Mucosa of descending colon (tissue), 3 donors: Measurements from ENCODE around the gene FRMD4A. TPM values are rescaled to one million over a fixed set of nuclear protein-coding genes. Genes with fewer than 3 reads are reported as not detected.

Experiments used
- ATAC-seq: fragments of 200-7000 bp; cut with Tn5 transposase; one replicate; pipeline ENCODE4 v1.9.1; 2020; ENCODE audit warnings: mild to moderate bottlenecking, moderate library complexity
- DNase-seq, 3 donors: peaks; one replicate each; pipeline ENCODE4 v3.0.0-alpha.2; 2020
- H3K36me3 ChIP-seq: fragments of 200-600 bp; one replicate; pipeline ENCODE4 v1.8.0; 2021; ENCODE audit warnings: low read depth, mild to moderate bottlenecking
- H3K4me1 ChIP-seq: fragments of 200-600 bp; one replicate; pipeline ENCODE4 v1.8.0; 2021; ENCODE audit warnings: low read depth, mild to moderate bottlenecking
- H3K4me3 ChIP-seq: fragments of 200-600 bp; one replicate; pipeline ENCODE4 v1.8.0; 2021; ENCODE audit warnings: mild to moderate bottlenecking
- H3K9me3 ChIP-seq: fragments of 200-600 bp; one replicate; pipeline ENCODE4 v1.8.0; 2021; ENCODE audit warnings: mild to moderate bottlenecking
- CTCF ChIP-seq: fragments of 200-600 bp; IDR thresholded peaks from one replicate; pipeline ENCODE4 v1.8.0; 2022; ENCODE audit warnings: antibody characterized with exemption, mild to moderate bottlenecking
- intact Hi-C, 2 donors: fragments of 100-400 bp; cut with DNase I in 1 of 2; cut with micrococcal nuclease in 1 of 2; formaldehyde crosslinking; loops; one replicate each; pipeline versions ENCODE4 v1.11.0 to v1.11.1; 2022; cut with DNase I, micrococcal nuclease
- total RNA-seq, 3 donors: library from RNA; stranded (reverse); fragmentation: NEBNext Ultra II Directional in 2 of 3; extraction: Animal tissue kit (Norgen Biotek cat#: 25700) in 2 of 3; gene quantifications; one replicate each; pipeline versions ENCODE4 v1.2.1 to v1.2.4, GENCODE V29; 2021 to 2023
- donor health status: DM: no; HTN: no; CAD: no; lungs with moderate emphysema.
- donor health status: DM: no; HTN: no; CAD: no.
- donor health status: DM: no; HTN: yes; CAD: no.

FRMD4A gene
- total RNA-seq, 3 donors from 2014 or later: 9.8 to 40.6 (median 17.2) TPM

DNA sequence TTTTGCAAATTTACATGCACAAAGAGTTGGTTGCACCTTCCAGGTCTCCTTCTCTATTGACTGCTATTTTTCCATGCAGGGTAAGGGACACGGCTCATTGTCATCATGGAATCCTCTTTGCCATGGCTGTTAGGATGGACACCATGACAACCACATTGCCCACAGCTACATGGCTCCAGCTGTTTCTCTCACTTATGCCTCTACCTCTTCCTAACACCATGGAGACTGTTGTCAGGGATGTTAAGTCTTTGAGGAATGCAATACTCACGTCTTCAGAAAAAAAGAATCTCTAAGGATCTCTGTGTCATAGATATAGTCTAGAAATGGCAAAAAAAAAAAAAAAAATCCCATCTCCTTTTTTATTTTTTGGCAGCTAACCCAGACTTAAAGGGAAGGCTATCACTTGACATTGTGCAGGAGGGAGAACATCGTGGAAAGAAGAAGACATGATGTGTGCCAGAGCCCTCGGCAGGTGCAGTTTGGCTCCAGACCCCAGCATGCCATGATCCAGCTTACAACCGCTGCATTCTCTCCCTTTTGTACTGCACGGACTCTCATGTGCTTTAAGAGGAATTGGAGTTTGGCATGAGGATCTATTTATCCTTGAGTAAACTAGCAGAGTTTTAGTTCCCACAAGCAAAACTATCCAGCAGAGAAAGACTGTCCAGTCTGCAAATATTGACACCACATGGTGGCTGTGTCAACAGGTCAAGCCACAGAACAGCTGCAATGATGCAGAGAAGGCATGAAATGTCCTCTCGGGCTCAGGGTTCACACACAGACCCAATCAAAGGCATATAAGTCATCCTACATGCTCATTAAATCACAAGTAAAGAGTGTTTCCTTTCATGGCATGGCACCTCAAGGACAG, 70.8 kb downstream of the FRMD4A start:
- no peaks in the 10 kb centered on the region for H3K4me1 ChIP-seq
- TF ChIP-seq CTCF: no peak
- no peak overlapping the region for H3K4me3 ChIP-seq
- ATAC-seq (peak; percentile 49), DNase-seq (peak in 1 of 3 donors; percentile 21)
- H3K36me3 ChIP-seq: no peaks in the 10 kb centered on the region
- H3K9me3 ChIP-seq: no peaks in the 10 kb centered on the region
- intact Hi-C loops: no loop called here

GRCh38 chr10:14254368-14254767, 76.4 kb downstream of the FRMD4A start:
- DNase-seq: no peak
- H3K4me1 ChIP-seq: no peaks in the 10 kb centered on the region
- H3K9me3 ChIP-seq: no peaks in the 10 kb centered on the region
- intact Hi-C loops: no loop called here
- ATAC-seq: no peak
- no peak for TF ChIP-seq CTCF
- H3K4me3 ChIP-seq: no peak overlapping the region
- no peaks in the 10 kb centered on the region for H3K36me3 ChIP-seq

- no peaks in the 10 kb centered on the region for H3K4me1 ChIP-seq
- no peak for TF ChIP-seq CTCF
- no peak for DNase-seq
- no peaks in the 10 kb centered on the region for H3K36me3 ChIP-seq
- intact Hi-C loops: no loop called here
- no peak for ATAC-seq
- no peak overlapping the region for H3K4me3 ChIP-seq
- H3K9me3 ChIP-seq: no peaks in the 10 kb centered on the region
These were observed 77.0 kb downstream of the FRMD4A start for GRCh38 chr10:14253711-14254110.

- H3K4me3 ChIP-seq: no peak overlapping the region
- no peak for ATAC-seq
- no peaks in the 10 kb centered on the region for H3K4me1 ChIP-seq
- H3K36me3 ChIP-seq: no peaks in the 10 kb centered on the region
- no peak for TF ChIP-seq CTCF
- no peaks in the 10 kb centered on the region for H3K9me3 ChIP-seq
- intact Hi-C loops: no loop called here
- DNase-seq: no peak
These were observed 77.6 kb downstream of the FRMD4A start for GRCh38 chr10:14253079-14253478.

DNA sequence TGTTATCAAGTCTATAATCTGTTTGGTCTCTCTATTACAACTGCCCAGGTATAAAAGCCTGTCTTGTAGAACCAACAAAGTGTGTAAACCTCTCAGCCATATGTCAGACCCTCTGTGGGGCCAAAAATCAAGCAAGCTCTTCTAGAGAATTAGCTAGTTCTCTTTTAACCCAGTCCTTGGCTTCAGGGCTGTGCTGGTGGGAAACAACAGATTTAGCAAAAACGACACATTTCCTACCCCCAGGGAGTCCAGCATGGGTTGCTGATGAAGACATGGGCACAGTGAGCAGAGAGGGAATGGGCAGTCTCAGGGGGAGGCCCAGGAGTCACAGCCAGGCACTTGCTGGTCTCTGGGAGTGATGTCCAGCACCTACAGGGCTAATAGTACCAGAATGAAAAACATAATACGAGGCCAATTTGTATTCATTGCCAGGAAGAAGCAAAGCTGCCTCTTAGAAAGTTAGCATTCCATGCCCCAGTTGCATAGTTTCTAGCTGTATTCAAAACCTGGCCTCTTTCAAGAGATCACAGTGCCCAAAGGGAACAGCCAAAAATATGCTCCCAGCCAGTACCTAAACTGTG, 80.1 kb downstream of the FRMD4A start:
- H3K4me1 ChIP-seq: no peaks in the 10 kb centered on the region
- DNase-seq (no peak), ATAC-seq (no peak)
- TF ChIP-seq CTCF: no peak
- H3K9me3 ChIP-seq: no peaks in the 10 kb centered on the region
- intact Hi-C loops: no loop called here
- no peak overlapping the region for H3K4me3 ChIP-seq
- H3K36me3 ChIP-seq: no peaks in the 10 kb centered on the region
